HG03520 (cell line): ENCODE results near the gene NAIF1.
"Not testable (repeated sequence)": the region's sequence is repeated elsewhere in the genome, so short reads cannot be mapped to it uniquely, and the experiment has no call there.

Experiments
- ATAC-seq: cut with Tn5 transposase; IDR thresholded peaks from one replicate; pipeline ENCODE4 v1.9.1; 2021; ENCODE audit warnings: mild to moderate bottlenecking, moderate library complexity; ENCODE audit not compliant: unreplicated experiment

The NAIF1 gene, protein sequence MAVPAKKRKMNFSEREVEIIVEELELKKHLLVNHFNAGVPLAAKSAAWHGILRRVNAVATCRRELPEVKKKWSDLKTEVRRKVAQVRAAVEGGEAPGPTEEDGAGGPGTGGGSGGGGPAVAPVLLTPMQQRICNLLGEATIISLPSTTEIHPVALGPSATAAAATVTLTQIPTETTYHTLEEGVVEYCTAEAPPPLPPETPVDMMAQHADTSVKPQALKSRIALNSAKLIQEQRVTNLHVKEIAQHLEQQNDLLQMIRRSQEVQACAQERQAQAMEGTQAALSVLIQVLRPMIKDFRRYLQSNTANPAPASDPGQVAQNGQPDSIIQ

DNA sequence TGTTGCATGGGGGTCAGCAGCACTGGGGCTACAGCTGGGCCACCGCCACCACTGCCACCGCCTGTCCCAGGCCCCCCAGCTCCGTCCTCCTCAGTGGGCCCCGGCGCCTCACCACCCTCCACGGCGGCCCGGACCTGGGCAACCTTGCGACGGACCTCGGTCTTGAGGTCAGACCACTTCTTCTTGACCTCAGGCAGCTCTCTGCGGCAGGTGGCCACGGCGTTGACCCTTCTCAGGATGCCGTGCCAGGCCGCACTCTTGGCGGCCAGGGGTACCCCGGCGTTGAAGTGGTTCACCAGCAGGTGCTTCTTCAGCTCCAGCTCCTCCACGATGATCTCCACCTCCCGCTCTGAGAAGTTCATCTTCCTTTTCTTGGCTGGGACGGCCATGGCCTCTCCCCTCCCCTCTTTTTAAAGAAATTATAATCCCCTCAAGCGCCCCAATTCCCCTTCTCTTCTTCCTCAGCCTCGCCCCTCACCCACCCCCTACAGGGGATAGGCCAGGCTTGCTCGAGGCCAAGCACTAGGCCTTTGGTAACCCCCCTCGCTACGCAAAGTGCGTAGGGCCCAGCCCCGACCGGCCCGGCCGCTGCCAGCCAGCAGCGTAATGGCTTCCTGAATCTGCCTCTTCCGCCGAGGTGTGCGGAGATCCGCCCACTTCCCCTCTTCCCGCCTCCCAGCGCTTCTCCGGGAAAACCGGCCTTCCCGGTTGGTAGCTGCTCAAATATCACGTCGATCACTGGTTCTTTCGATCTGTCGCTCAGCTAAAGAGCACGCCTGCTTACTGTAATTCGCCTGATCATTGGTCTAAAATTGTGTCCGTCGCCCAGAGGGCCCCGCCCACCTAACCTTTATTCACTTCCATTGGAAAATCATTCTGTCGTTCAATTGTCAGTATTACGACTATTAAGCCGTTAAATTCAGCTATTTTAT is at the start of gene NAIF1:
Gene NAIF1, minus strand, starts transcription at position 608 of the 932 bp plus-strand sequence. Its CDS starts 219 bp downstream, at position 389.
- ATAC-seq: peak; percentile 45

GRCh38 chr9:128116104-128117083 is 49.3 kb upstream of the NAIF1 start:
- no peak for ATAC-seq

DNA sequence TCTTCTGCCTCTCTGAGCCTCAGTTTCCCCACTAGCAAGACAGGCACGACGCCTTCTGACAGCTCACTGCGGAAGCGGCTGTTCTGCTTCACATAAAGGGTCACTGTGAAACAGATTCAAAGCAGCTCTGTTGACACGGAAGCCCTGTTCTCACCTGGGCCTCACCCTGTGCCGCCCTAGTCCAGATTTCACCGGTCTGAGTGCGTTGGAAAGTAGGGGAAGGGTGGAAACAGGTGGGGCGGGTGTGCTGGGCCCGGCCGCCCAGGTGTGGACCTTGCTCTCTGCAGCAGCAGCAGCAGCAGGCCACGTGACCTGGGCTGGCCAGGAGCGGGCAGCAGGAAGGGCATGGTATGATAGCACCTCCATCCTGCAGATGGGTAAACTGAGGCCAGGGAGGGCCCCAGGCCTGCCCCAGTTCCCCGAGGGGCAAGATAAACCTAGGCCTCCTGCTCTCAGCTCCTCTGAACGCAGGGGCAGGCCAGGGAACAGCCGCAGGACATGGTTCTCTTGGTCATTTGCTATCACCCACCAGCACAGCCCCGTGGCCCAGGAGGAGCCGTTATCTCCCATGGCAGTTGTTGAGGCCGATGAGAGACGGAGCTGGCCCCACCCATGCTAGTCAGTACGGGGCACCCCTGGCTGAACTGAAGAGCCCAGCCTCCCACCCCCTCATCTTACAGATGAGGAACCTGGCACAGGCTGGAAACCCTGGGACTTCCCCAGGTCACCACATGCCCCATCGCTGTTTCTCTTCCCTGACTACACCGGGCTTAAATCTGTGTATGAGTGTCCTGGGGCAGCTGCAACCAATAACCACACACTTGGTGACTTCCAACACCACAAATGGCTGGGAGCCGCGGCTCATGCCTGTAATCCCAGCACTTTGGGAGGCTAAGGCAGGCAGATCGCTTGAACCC is 48.3 kb upstream of the NAIF1 start:
- no peak for ATAC-seq

GRCh38 chr9:128114326-128115186 is 47.4 kb upstream of the NAIF1 start:
- no peak for ATAC-seq

DNA sequence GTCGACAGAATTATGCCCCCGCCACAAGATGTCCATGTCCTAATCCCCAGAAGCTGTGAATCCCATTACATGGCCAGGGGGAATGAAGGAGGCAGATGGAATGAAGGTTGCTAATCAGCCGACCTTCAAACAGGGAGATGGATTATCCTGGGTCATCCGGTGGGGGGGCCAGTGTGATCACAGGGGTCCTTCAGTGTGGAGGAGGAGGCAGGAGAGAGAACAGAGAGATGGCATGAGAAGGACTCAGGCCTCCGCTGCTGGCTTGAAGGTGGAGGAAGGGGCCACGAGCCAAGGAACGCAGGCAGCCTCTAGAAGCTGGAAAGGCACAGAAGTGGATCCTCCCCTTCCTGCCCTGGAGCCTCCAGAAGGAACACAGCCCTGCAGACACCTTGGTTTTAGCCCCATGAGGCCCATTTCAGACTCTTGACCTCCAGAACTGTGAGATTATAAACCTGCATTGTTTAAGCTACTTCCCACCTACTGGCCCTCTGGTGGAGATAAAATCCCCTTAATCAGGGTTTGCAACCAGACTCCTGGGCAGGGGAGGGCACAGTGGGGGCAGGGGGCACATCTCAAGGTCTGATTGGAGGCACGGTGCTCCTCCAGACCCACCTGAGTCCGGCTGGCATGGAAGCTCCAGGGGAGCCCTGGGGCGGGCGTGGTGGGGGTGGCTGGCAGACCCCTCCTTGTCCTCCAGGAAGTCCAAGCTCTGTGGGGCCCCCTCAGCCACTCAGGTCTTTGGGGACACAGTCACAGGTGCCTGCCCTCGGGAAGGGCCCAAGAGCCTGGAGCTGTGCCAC is 46.6 kb upstream of the NAIF1 start:
- ATAC-seq: no peak

DNA sequence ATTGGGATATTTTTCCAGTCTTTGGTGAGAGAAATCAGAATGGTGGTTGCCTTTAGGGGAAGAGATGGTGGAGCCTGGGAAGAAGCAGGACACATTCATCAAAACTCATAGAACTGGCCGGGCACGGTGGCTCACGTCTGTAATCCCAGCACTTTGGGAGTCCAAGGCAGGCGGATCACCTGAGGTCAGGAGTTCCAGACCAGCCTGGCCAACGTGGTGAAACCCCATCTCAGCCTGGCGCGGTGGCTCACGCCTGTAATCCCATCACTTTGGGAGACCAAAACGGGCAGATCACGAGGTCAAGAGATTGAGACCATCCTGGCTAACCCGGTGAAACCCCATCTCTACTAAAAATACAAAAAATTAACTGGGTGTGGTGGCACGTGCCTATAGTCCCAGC is 44.6 kb upstream of the NAIF1 start:
- ATAC-seq: not testable (repeated sequence)

DNA sequence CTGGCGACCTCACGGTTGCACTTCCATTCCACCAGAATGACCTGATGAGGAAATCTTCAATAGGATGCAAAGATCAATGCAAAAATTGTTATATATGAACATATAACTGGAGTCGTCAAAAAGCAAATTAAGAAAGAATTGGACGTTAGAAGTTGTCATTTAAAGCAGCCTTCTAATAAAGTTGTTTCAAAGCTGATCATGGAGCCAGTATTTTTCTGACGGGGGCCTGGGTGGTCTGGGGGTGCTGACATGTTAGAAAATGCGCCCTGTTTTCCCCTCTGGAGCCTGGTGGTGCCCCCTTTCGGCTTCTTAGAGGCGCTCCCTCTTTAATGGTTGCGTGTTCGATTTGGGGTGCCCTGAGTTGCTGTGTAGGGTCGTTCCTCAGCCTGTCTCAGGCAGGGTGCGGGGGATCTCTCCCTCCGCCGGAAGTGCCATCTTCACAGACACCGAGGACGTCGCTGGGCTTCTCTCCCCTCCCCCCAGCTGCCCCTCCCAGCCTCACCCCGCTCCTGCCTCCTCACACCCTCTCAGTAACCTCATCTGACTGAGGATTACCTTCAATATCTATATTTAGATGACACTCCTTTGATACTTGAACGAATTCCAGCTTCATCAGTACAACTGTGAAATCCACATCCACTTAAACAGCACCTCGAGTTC is 42.1 kb upstream of the NAIF1 start:
- no peak for ATAC-seq

GRCh38 chr9:128108269-128109049 is 41.3 kb upstream of the NAIF1 start:
- no peak for ATAC-seq

DNA sequence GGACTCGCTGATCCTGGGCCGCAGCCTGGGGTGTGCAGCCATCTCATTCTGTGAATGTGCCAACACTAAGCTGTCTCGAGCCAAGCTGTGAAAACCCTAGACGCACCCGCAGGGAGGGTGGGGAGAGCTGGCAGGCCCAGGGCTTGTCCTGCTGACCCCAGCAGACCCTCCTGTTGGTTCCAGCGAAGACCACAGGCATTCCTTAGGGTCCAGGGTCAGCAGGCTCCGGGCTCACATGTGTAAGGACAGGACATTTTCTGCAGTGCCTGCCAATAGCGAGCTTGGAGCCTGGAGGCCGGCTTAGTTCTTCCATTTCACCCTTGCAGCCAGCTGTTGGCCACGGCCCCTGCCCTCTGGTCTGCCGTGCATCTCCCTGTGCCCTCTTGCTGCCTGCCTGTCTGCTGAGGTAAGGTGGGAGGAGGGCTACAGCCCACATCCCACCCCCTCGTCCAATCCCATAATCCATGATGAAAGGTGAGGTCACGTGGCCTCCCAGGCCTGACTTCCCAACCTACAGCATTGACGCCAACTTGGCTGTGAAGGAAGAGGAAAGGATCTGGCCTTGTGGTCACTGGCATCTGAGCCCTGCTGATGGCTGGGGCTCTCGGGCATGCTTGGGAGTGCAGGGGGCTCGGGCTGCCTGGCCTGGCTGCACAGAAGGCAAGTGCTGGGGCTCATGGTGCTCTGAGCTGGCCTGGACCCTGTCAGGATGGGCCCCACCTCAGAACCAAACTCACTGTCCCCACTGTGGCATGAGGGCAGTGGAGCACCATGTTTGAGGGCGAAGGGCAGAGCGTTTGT is 40.5 kb upstream of the NAIF1 start:
- no peak for ATAC-seq

- no peak for ATAC-seq
Observed at GRCh38 chr9:128106940-128107467, 39.9 kb upstream of the NAIF1 start.

DNA sequence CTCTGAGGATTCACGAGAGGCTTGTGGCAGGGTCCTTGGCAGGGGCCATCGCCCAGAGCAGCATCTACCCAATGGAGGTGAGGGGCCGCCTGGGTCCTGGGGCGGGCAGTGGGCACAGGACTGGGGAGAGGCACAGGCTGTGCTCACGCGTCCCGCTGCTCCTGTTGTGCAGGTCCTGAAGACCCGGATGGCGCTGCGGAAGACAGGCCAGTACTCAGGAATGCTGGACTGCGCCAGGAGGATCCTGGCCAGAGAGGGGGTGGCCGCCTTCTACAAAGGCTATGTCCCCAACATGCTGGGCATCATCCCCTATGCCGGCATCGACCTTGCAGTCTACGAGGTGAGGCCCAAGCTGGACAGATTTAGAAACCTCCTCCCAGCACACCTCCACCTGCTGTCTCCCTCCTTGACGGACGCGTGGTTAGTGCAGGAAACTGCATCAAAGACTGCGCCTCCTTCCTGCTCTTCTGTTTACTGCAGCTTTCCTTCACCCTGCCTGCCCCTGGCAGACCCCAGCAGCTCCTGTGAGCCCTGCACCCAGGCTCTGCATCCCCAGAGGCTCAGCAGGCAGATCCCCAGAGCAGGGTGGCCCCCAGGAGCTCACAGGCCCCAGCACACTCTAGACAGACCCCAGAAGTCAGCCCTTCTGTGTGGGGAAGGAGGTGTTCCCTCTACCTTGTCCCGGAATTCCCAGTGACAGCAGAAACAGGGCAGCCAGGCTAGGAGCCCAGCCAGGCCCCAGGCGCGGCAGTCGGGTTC is 39.2 kb upstream of the NAIF1 start:
- no peak for ATAC-seq

- ATAC-seq: no peak
Observed at GRCh38 chr9:128105538-128106175, 38.5 kb upstream of the NAIF1 start.

DNA sequence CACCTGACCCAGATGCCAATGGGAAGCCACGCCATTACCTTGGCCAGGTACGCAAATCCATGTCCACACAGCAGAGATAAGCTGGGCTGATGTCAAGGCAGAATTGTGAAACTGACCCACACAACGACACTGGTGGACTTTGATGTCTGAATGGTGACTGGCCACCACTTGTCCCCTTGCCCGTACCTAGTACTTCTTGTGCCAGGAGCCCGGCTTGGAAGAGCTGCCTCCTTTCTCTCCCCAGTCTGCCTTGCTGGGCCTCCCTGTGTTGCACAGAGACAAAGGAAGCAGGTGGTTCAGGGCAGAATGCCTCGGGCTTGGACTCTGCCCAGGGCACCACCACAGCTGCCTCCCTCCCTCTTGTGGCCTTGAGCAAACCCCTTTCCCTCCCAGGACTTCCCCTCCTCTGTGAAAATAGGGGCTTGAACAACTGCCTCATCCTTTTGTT is 37.1 kb upstream of the NAIF1 start:
- no peak for ATAC-seq

DNA sequence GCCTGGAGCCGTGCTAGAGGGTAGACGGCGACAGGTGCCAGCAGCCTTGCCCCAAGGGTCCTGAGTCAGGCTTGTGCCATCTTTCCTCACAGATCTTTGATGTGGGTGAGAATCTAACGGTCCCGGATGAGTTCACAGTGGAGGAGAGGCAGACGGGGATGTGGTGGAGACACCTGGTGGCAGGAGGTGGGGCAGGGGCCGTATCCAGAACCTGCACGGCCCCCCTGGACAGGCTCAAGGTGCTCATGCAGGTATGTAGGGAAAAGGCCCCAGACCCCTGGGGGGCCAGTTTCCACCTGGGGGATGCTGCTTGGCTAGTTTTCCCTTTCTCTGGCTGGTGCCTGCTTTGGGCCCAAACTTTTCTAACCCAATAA is 36.5 kb upstream of the NAIF1 start:
- ATAC-seq: no peak
